Measurements from ENCODE around the gene PSME2. TPM values are rescaled to one million over a fixed set of nuclear protein-coding genes. Genes with fewer than 3 reads are reported as not detected.
A peak's percentile ranks its signal among the peaks of the same experiment; 100 is the strongest.

PSME2 gene
- total RNA-seq, 2 donors from 2014 or later: 369 to 376 TPM

GRCh38 chr14:24172871-24173281, 26.5 kb upstream of the PSME2 start:
- Mint-ChIP-seq H3K4me1 (ENCODE audit: low read depth) (peaks cover 25% of the 10 kb centered on the region), H3K36me3 (ENCODE audit: insufficient read depth in 2 of 2) (peaks cover 7 to 11% of the 10 kb centered on the region in 2 donors), H3K27ac (peak overlapping the region; percentile 91), H3K27me3 (ENCODE audit: low read depth) (no peaks in the 10 kb centered on the region), H3K4me3 (peak overlapping the region; percentile 63 to 91), H3K9me3 (no peaks in the 10 kb centered on the region)
- ATAC-seq (replicated peaks in 1 of 2) (no peak), DNase-seq (no peak)

- Mint-ChIP-seq H3K4me1 (ENCODE audit: low read depth) (peaks cover 30% of the 10 kb centered on the region), H3K27ac (no peak overlapping the region), H3K36me3 (ENCODE audit: insufficient read depth in 2 of 2) (peaks cover 8 to 14% of the 10 kb centered on the region in 2 donors), H3K4me3 (peak overlapping the region; percentile 82 to 91), H3K27me3 (ENCODE audit: low read depth) (no peaks in the 10 kb centered on the region), H3K9me3 (no peaks in the 10 kb centered on the region)
- ATAC-seq (replicated peaks in 1 of 2) (no peak), DNase-seq (no peak)
These were observed 26.0 kb upstream of the PSME2 start for GRCh38 chr14:24172261-24172860.

DNA sequence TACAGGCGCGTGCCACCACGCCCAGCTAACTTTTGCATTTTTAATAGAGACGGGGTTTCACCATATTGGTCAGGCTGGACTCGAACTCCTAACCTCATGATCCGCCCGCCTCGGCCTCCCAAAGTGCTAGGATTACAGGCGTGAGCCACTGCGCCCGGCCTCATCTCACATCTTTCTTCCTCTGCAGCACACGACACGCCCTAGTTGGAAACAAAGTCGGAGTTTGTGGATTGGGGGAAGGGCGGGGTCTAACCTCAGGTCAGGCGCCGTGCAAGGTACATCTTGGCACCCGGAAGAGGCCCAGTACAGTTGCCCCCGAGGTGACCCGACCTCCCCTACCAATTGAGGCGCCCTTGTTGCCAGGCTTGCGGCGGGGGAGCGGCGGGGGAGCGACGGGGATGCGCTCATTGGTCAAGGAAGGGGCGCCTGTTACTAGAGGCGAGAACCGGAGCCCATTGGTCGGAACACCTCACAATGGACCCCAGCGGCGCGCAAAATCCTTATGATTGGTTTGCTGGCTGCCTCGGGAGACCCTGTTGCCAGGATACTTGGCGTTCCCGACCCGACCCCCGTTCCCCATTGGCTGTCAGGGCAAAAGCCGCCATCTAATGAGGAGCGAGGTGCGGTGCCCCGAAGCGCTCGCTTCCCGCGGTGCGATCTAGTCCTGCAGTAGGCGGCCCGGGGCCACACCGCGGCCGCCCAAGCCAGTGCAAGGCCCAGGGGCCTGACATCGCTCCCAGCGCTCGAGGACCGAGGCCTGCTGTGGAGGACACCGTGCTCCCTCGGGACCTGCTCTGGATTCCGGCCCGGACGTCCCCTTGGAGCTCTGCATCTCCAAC, 25.2 kb upstream of the PSME2 start, which contains the start of gene REC8:
REC8 (plus strand) TSS at position 659 of the 839 bp plus-strand sequence. CDS start 473 bp downstream, outside the sequence.
- peak; percentile 71 to 77 for DNase-seq
- H3K27me3 Mint-ChIP-seq (ENCODE audit: low read depth): no peaks in the 10 kb centered on the region
- H3K36me3 Mint-ChIP-seq (ENCODE audit: insufficient read depth in 2 of 2): peaks cover 9 to 19% of the 10 kb centered on the region in 2 donors
- no peaks in the 10 kb centered on the region for H3K9me3 Mint-ChIP-seq
- peak; percentile 78 to 79 for ATAC-seq (replicated peaks in 1 of 2)
- peak within 1 kb of the TSS; percentile 91 for H3K27ac Mint-ChIP-seq
- H3K4me1 Mint-ChIP-seq (ENCODE audit: low read depth): peaks cover 37% of the 10 kb centered on the region
- H3K4me3 Mint-ChIP-seq: peak within 1 kb of the TSS; percentile 82 to 91

GRCh38 chr14:24167469-24168114, 21.2 kb upstream of the PSME2 start:
- Mint-ChIP-seq H3K9me3 (no peaks in the 10 kb centered on the region), H3K4me1 (ENCODE audit: low read depth) (peaks cover 73% of the 10 kb centered on the region), H3K27ac (peak overlapping the region; percentile 36), H3K4me3 (no peak overlapping the region), H3K36me3 (ENCODE audit: insufficient read depth in 2 of 2) (peaks cover 24 to 54% of the 10 kb centered on the region in 2 donors), H3K27me3 (ENCODE audit: low read depth) (no peaks in the 10 kb centered on the region)
- DNase-seq: no peak
- ATAC-seq (replicated peaks in 1 of 2): no peak

- DNase-seq: no peak
- no peak for ATAC-seq (replicated peaks in 1 of 2)
- Mint-ChIP-seq H3K27me3 (ENCODE audit: low read depth) (no peaks in the 10 kb centered on the region), H3K36me3 (ENCODE audit: insufficient read depth in 2 of 2) (peaks cover 32 to 63% of the 10 kb centered on the region in 2 donors), H3K9me3 (no peaks in the 10 kb centered on the region), H3K4me1 (ENCODE audit: low read depth) (peaks cover 75% of the 10 kb centered on the region), H3K27ac (no peak overlapping the region), H3K4me3 (no peak overlapping the region)
These were observed 19.4 kb upstream of the PSME2 start for GRCh38 chr14:24165785-24166184.

- peak overlapping the region; percentile 21 for H3K27ac Mint-ChIP-seq
- no peak overlapping the region for H3K4me3 Mint-ChIP-seq
- peaks cover 72% of the 10 kb centered on the region for H3K4me1 Mint-ChIP-seq (ENCODE audit: low read depth)
- H3K27me3 Mint-ChIP-seq (ENCODE audit: low read depth): no peaks in the 10 kb centered on the region
- peaks cover 31 to 58% of the 10 kb centered on the region in 2 donors for H3K36me3 Mint-ChIP-seq (ENCODE audit: insufficient read depth in 2 of 2)
- DNase-seq: no peak
- no peak for ATAC-seq (replicated peaks in 1 of 2)
- H3K9me3 Mint-ChIP-seq: no peaks in the 10 kb centered on the region
These were observed 18.1 kb upstream of the PSME2 start for GRCh38 chr14:24164518-24164991.

DNA sequence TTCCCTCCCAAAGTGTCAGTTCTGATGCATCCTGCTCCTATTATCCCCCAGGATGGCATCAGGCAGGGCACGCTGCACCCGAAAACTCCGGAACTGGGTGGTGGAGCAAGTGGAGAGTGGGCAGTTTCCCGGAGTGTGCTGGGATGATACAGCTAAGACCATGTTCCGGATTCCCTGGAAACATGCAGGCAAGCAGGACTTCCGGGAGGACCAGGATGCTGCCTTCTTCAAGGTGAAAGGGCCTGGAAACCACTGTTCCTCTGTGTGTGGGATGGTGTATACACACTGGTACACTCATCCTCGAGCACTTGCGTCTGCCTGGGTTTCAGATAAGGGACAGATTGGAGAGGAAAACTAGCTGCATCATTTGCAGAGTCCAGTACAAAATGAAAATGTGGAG, 15.7 kb upstream of the PSME2 start:
- Mint-ChIP-seq H3K4me1 (ENCODE audit: low read depth) (peaks cover 65% of the 10 kb centered on the region), H3K4me3 (peak overlapping the region; percentile 83 to 86), H3K9me3 (no peaks in the 10 kb centered on the region), H3K27me3 (ENCODE audit: low read depth) (no peaks in the 10 kb centered on the region), H3K36me3 (ENCODE audit: insufficient read depth in 2 of 2) (peaks cover 23 to 49% of the 10 kb centered on the region in 2 donors), H3K27ac (peak overlapping the region; percentile 97)
- DNase-seq (peak in 1 of 2 donors; percentile 33), ATAC-seq (replicated peaks in 1 of 2) (peak in 1 of 2 donors; percentile 14)

DNA sequence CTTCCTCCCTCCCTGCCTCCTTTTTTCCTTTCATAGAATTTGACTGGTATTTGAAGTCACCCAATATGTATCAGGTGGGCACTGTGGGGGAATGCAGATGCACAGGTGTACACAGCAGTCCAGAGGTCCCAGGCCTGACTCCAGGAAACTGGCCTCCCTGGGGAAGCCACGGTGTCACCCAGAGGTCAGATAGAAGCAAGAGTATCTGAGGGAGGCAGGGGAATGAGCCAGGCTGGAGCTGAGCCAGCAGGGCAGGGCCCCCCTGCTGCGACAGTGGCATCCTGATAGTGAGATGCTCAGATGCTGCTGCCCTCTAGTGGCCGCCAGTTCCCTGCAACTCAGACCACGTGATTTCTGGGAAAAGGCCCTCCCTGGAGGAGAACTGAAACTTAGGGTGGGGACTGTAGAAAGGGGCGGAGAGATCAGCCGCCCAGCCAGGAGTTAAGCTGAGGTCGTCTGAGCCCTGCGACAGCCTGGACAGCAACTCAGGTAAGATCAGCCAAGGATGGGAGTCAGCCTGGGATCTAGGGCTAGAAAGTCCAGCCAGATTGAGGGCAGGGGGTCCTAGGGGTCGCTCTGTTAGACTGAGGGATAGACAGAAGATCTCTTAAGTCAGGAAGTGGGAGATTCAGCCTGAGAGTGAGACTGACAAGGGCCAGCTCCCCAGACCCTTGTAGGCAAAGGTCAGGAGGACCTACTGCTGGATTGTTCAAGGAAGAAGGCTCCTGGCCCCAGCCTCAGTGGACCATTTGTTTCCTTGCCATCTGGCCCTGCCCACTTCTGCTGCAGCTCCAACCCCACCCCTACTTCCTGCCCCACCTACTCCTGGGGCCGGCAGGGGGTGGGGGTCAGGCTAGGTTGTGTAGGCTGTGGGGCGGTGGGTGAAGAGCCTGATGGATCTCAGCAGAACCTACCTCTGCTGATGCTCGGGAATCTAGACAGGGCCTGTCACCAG, 14.7 kb upstream of the PSME2 start, which contains the start of gene IRF9:
IRF9 (plus strand) TSS at position 416 of the 955 bp plus-strand sequence. CDS start 880 bp downstream, outside the sequence.
- Mint-ChIP-seq H3K27me3 (ENCODE audit: low read depth) (no peaks in the 10 kb centered on the region), H3K36me3 (ENCODE audit: insufficient read depth in 2 of 2) (peaks cover 23 to 42% of the 10 kb centered on the region in 2 donors), H3K9me3 (no peaks in the 10 kb centered on the region), H3K27ac (peak within 1 kb of the TSS; percentile 97), H3K4me3 (peak within 1 kb of the TSS; percentile 83 to 86), H3K4me1 (ENCODE audit: low read depth) (peaks cover 55% of the 10 kb centered on the region)
- DNase-seq (peak; percentile 96 to 99), ATAC-seq (replicated peaks in 1 of 2) (peak; percentile 87 to 88)

DNA sequence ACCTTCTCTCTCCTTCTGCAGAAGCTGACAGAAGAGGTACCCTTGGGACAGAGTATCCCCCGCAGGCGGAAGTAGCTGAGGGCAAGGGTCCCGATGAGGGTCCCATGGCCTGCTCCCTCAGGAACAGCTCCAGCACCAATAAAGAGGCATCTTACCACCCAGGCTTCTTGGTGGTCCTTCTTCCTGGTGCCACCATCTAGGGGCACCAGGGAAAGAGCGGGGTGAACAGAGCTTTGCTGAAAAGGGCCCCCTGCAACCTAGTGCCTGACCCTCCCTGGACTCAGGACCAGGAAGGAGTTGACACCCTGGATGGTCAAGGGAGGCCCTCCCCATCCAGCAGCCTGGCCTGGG, 14.1 kb upstream of the PSME2 start:
- ATAC-seq (replicated peaks in 1 of 2) (no peak), DNase-seq (no peak)
- Mint-ChIP-seq H3K27ac (peak overlapping the region; percentile 97), H3K4me3 (peak overlapping the region in 1 of 2 donors; percentile 86), H3K9me3 (no peaks in the 10 kb centered on the region), H3K27me3 (ENCODE audit: low read depth) (no peaks in the 10 kb centered on the region), H3K36me3 (ENCODE audit: insufficient read depth in 2 of 2) (peaks cover 23 to 41% of the 10 kb centered on the region in 2 donors), H3K4me1 (ENCODE audit: low read depth) (peaks cover 52% of the 10 kb centered on the region)

GRCh38 chr14:24159777-24160498, 13.5 kb upstream of the PSME2 start:
- Mint-ChIP-seq H3K27me3 (ENCODE audit: low read depth) (no peaks in the 10 kb centered on the region), H3K27ac (peak overlapping the region; percentile 97), H3K4me3 (no peak overlapping the region), H3K9me3 (no peaks in the 10 kb centered on the region), H3K36me3 (ENCODE audit: insufficient read depth in 2 of 2) (peaks cover 24 to 37% of the 10 kb centered on the region in 2 donors), H3K4me1 (ENCODE audit: low read depth) (peaks cover 48% of the 10 kb centered on the region)
- ATAC-seq (replicated peaks in 1 of 2) (no peak), DNase-seq (no peak)

DNA sequence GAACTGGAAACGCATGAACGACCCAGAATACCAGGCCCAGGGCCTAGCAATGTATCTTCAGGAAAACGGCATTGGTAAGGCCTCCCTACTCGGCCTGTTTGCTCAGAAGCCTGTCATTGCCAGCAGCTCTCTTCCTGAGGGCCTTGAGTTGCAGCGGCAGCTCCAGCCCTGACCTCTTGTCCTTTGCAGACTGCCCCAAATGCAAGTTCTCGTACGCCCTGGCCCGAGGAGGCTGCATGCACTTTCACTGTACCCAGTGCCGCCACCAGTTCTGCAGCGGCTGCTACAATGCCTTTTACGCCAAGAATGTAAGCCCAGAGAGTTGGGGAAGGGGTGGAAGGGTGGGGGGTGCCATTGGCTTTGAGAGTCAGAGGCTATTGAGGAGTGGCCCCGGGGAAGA, 10.9 kb upstream of the PSME2 start:
- Mint-ChIP-seq H3K4me1 (ENCODE audit: low read depth) (peaks cover 25% of the 10 kb centered on the region), H3K27ac (no peak overlapping the region), H3K27me3 (ENCODE audit: low read depth) (no peaks in the 10 kb centered on the region), H3K36me3 (ENCODE audit: insufficient read depth in 2 of 2) (peaks cover 18% of the 10 kb centered on the region in 2 donors), H3K9me3 (no peaks in the 10 kb centered on the region), H3K4me3 (no peak overlapping the region)
- no peak for ATAC-seq (replicated peaks in 1 of 2)
- no peak for DNase-seq

All from activated T-cell treated with anti-CD3 and anti-CD28 coated beads, Interleukin-2, amount 50 U/mL, for 72 hours (primary cell).